B cell (primary cell): ENCODE results near the gene TJAP1. TPM values are rescaled to one million over a fixed set of nuclear protein-coding genes. Genes with fewer than 3 reads are reported as not detected.
"Not testable (repeated sequence)": the region's sequence is repeated elsewhere in the genome, so short reads cannot be mapped to it uniquely, and the experiment has no call there.

Source experiments
- ATAC-seq: fragments of 200-7000 bp; cut with Tn5 transposase; one replicate; pipeline ENCODE4 v1.10.0; 2021; ENCODE audit warnings: low read depth, mild to moderate bottlenecking, moderate number of reproducible peaks, moderate library complexity
- CTCF ChIA-PET: fragments of 350-600 bp; sonication (Branson Sonifier 250); formaldehyde crosslinking; loops from one replicate; lab custom pipeline; 2021; ENCODE audit warnings: antibody characterized with exemption, inconsistent platforms; lab: Charles Lee
- POLR2A ChIA-PET: fragments of 350-600 bp; sonication (Branson Sonifier 250); formaldehyde crosslinking; loops from one replicate; lab custom pipeline; 2021; ENCODE audit warnings: antibody characterized with exemption; lab: Charles Lee
- DNase-seq: peaks from one replicate; pipeline ENCODE4 v3.0.0; 2013
- H2AFZ ChIP-seq: 2 replicates; pipeline ENCODE4 v1.6.1; 2012; ENCODE audit warnings: mild to moderate bottlenecking, low read depth, low read length; ENCODE audit not compliant: insufficient read depth, poor library complexity, severe bottlenecking
- H3K27ac ChIP-seq, 2 donors: 1 replicate in 1 of 2; 2 replicates in 1 of 2; pipeline ENCODE4 v1.5.1; 2012 to 2013; ENCODE audit warnings: low read length in 2 of 2, mild to moderate bottlenecking in 2 of 2, moderate library complexity in 1 of 2
- H3K27me3 ChIP-seq, 4 experiments: fragments of 200-600 bp in 1 of 4; sonication (generic) in 1 of 4; replicated peaks in 1 of 4; 1 replicate in 2 of 4; 2 replicates in 2 of 4; pipeline versions ENCODE4 v1.6.1 to v1.7.0; 2013 to 2016; ENCODE audit warnings: low read length in 3 of 4, mild to moderate bottlenecking in 2 of 4, mixed read lengths in 1 of 4, moderate library complexity in 1 of 4; ENCODE audit not compliant: insufficient read depth in 4 of 4, control insufficient read depth in 3 of 4; ENCODE audit errors: control extremely low read depth in 1 of 4
- H3K36me3 ChIP-seq, 2 experiments: replicated peaks in 1 of 2; 1 replicate in 1 of 2; 2 replicates in 1 of 2; pipeline versions ENCODE4 v1.6.1 to v1.7.1; 2013; ENCODE audit warnings: low read length in 1 of 2; ENCODE audit not compliant: insufficient read depth in 2 of 2, control insufficient read depth in 1 of 2; ENCODE audit errors: control extremely low read depth in 1 of 2, extremely low read depth in 1 of 2
- H3K4me1 ChIP-seq, 2 donors: fragments of 200-600 bp in 1 of 2; sonication (generic) in 1 of 2; 1 replicate in 1 of 2; 2 replicates in 1 of 2; pipeline versions ENCODE4 v1.5.1 to v1.6.1; 2013 to 2017; ENCODE audit warnings: low read length in 2 of 2; ENCODE audit not compliant: control insufficient read depth in 2 of 2, insufficient read depth in 2 of 2
- H3K4me2 ChIP-seq: replicated peaks from 2 replicates; pipeline ENCODE3; 2012; ENCODE audit warnings: mild to moderate bottlenecking, low read depth, low read length; ENCODE audit not compliant: poor library complexity, severe bottlenecking
- H3K4me3 ChIP-seq, 5 experiments: fragments of 200-600 bp in 1 of 5; sonication (generic) in 1 of 5; 1 replicate in 3 of 5; 2 replicates in 2 of 5; pipeline versions ENCODE4 v1.5.1 to v1.7.0; 2011 to 2016; ENCODE audit warnings: low read length in 4 of 5, mild to moderate bottlenecking in 4 of 5, low read depth in 2 of 5, control low read depth in 1 of 5, moderate library complexity in 1 of 5; ENCODE audit not compliant: insufficient read depth in 1 of 5; ENCODE audit errors: control extremely low read depth in 1 of 5, extremely low read depth in 1 of 5
- H3K79me2 ChIP-seq: fragments of 200-600 bp; sonication (generic); one replicate; pipeline ENCODE4 v1.6.0; 2016; ENCODE audit warnings: low read length; ENCODE audit not compliant: control insufficient read depth, insufficient read depth
- H3K9ac ChIP-seq: fragments of 200-600 bp; sonication (generic); 2 replicates; pipeline ENCODE4 v1.6.1; 2017; ENCODE audit warnings: mild to moderate bottlenecking, low read length, moderate library complexity
- H3K9me3 ChIP-seq, 3 donors: one replicate each; pipeline versions ENCODE4 v1.6.1 to v1.7.1; 2013; ENCODE audit warnings: low read length in 2 of 3; ENCODE audit not compliant: control insufficient read depth in 2 of 3, insufficient read depth in 1 of 3; ENCODE audit errors: control extremely low read depth in 1 of 3
- H4K20me1 ChIP-seq: 2 replicates; pipeline ENCODE4 v1.6.0; 2012; ENCODE audit warnings: mild to moderate bottlenecking, low read length; ENCODE audit not compliant: insufficient read depth, control insufficient read depth, poor library complexity, severe bottlenecking
- H3K27ac Mint-ChIP-seq: one replicate; pipeline ENCODE4 v1.8.0; 2021; ENCODE audit warnings: mixed read lengths
- H3K27me3 Mint-ChIP-seq: one replicate; pipeline ENCODE4 v1.8.0; 2021; ENCODE audit warnings: mixed read lengths
- H3K4me1 Mint-ChIP-seq: one replicate; pipeline ENCODE4 v1.8.0; 2021; ENCODE audit warnings: mixed read lengths
- H3K4me3 Mint-ChIP-seq: one replicate; pipeline ENCODE4 v1.8.0; 2021; ENCODE audit warnings: mixed read lengths
- H3K9me3 Mint-ChIP-seq: one replicate; pipeline ENCODE4 v1.8.0; 2022; ENCODE audit warnings: mixed read lengths; ENCODE audit not compliant: insufficient read depth
- EZH2 ChIP-seq: IDR thresholded peaks from 2 replicates; pipeline ENCODE4 v1.6.1; 2012; ENCODE audit warnings: borderline replicate concordance, low read depth, mild to moderate bottlenecking, moderate library complexity, low read length; ENCODE audit not compliant: insufficient read depth, poor library complexity, severe bottlenecking
- WGBS: methylation state at CpG from one replicate; pipeline ENCODE4 v1.1.5; 2013; ENCODE audit warnings: missing lambda C conversion rate; ENCODE audit not compliant: insufficient coverage; 5-methylcytosine and 5-hydroxymethylcytosine counted together
- intact Hi-C: fragments of 100-400 bp; cut with micrococcal nuclease; formaldehyde crosslinking; loops from one replicate; pipeline ENCODE4 v1.10.0; 2022
- polyA plus RNA-seq: library from polyadenylated mRNA; depleted of rRNA; stranded (reverse); fragments of >200 nt; gene quantifications from 2 replicates; pipeline ENCODE4 v1.2.3, GENCODE V29; 2012
- total RNA-seq, 2 donors: library from RNA; stranded (reverse); fragments of 120-200 nt in 1 of 2; gene quantifications; 1 replicate in 1 of 2; 2 replicates in 1 of 2; pipeline versions ENCODE4 v1.2.3 to v1.2.4, GENCODE V29; 2013 to 2022
- TF ChIP-seq, protein P1 (sequence below): fragments of 200-600 bp; IDR thresholded peaks from one replicate; pipeline ENCODE4 v1.8.0; 2022; ENCODE audit warnings: antibody characterized with exemption, mild to moderate bottlenecking

The TJAP1 gene
- total and polyA plus RNA-seq, 2 donors (not counting 1 experiment from before 2014, with no cell fraction given): 59.1 to 70.7 TPM

GRCh38 chr6:43465948-43466347, 11.4 kb upstream of the TJAP1 start:
- CTCF ChIA-PET: no interaction called here

GRCh38 chr6:43467265-43467664, 10.1 kb upstream of the TJAP1 start:
- H3K79me2 ChIP-seq, H3K4me2 ChIP-seq, H3K27ac ChIP-seq, H3K27ac Mint-ChIP-seq, POLR2A ChIA-PET, H3K9me3 Mint-ChIP-seq, H3K4me1 ChIP-seq, H2AFZ ChIP-seq, DNase-seq, CTCF ChIA-PET, H3K4me3 Mint-ChIP-seq, ATAC-seq, H3K4me1 Mint-ChIP-seq, H3K4me3 ChIP-seq, H3K9ac ChIP-seq, H4K20me1 ChIP-seq, intact Hi-C loops, H3K36me3 ChIP-seq, H3K9me3 ChIP-seq: not testable (repeated sequence)
- H3K27me3 ChIP-seq: peaks cover 0 to 42% (median 10%) of the 10 kb centered on the region in 4 experiments
- WGBS: 75% methylated on average over 2 of the region's 5 CpGs
- peaks cover 40% of the 10 kb centered on the region for H3K27me3 Mint-ChIP-seq

More at GRCh38 chr6:43465948-43466347, 11.4 kb upstream of the TJAP1 start:
- POLR2A ChIA-PET: interaction anchor here (0.7 kb wide), 1 partner anchor 15 kb away, joined by 3 read pairs; no protein-coding TSS in a partner anchor
- no peaks in the 10 kb centered on the region for H4K20me1 ChIP-seq
- Mint-ChIP-seq H3K27me3 (peaks cover 36% of the 10 kb centered on the region), H3K4me3 (no peak overlapping the region), H3K9me3 (no peaks in the 10 kb centered on the region), H3K4me1 (no peaks in the 10 kb centered on the region), H3K27ac (no peak overlapping the region)
- WGBS: 83% methylated on average over 1 of the region's 2 CpGs
- TF ChIP-seq, protein P1, sequence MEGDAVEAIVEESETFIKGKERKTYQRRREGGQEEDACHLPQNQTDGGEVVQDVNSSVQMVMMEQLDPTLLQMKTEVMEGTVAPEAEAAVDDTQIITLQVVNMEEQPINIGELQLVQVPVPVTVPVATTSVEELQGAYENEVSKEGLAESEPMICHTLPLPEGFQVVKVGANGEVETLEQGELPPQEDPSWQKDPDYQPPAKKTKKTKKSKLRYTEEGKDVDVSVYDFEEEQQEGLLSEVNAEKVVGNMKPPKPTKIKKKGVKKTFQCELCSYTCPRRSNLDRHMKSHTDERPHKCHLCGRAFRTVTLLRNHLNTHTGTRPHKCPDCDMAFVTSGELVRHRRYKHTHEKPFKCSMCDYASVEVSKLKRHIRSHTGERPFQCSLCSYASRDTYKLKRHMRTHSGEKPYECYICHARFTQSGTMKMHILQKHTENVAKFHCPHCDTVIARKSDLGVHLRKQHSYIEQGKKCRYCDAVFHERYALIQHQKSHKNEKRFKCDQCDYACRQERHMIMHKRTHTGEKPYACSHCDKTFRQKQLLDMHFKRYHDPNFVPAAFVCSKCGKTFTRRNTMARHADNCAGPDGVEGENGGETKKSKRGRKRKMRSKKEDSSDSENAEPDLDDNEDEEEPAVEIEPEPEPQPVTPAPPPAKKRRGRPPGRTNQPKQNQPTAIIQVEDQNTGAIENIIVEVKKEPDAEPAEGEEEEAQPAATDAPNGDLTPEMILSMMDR: no peak
- no peak for TF ChIP-seq EZH2
- ATAC-seq (no peak), DNase-seq (no peak)
- H3K27ac ChIP-seq: no peak overlapping the region
- H3K36me3 ChIP-seq: no peaks in the 10 kb centered on the region
- no peaks in the 10 kb centered on the region for H3K9me3 ChIP-seq
- no peak overlapping the region for H3K4me2 ChIP-seq
- H3K9ac ChIP-seq: no peak overlapping the region
- intact Hi-C loops: no loop called here
- no peaks in the 10 kb centered on the region for H3K79me2 ChIP-seq
- no peaks in the 10 kb centered on the region for H3K4me1 ChIP-seq
- H3K4me3 ChIP-seq: no peak overlapping the region
- no peak overlapping the region for H2AFZ ChIP-seq
- peaks cover 0 to 42% (median 10%) of the 10 kb centered on the region in 4 experiments for H3K27me3 ChIP-seq
